GM18517 (cell line): ENCODE data around the gene UPK1B.

ENCODE experiments used
- ATAC-seq: cut with Tn5 transposase; IDR thresholded peaks from one replicate; pipeline ENCODE4 v1.9.1; 2021; ENCODE audit warnings: mild to moderate bottlenecking, moderate library complexity; ENCODE audit not compliant: unreplicated experiment

UPK1B gene

DNA sequence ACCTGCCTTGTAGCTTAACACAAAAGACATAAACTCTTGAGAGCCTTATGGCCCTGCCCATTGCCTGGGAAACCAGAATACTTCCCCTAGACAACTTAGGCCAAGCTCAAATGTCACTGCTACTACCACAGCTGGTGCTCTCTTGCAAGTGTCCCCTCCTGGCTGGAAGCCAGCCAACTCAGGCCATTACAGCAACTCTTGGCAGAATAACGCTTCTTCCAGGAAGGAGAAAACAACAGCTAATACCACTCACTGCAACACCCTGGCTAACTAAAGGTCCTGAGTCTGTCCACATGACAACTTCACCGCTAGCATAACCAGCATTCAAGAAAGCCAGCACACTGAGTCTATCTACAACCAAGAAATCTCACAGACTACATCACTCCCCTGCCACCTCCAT, 72.4 kb downstream of the UPK1B start:
- no peak for ATAC-seq
